ENCODE data around the gene RNF26. TPM values are rescaled to one million over a fixed set of nuclear protein-coding genes. Genes with fewer than 3 reads are reported as not detected.

Gene RNF26
- total and polyA plus RNA-seq, 2 of the 4 experiments (the other 2 are of a cell fraction) = 3.4 to 36.7 TPM

DNA sequence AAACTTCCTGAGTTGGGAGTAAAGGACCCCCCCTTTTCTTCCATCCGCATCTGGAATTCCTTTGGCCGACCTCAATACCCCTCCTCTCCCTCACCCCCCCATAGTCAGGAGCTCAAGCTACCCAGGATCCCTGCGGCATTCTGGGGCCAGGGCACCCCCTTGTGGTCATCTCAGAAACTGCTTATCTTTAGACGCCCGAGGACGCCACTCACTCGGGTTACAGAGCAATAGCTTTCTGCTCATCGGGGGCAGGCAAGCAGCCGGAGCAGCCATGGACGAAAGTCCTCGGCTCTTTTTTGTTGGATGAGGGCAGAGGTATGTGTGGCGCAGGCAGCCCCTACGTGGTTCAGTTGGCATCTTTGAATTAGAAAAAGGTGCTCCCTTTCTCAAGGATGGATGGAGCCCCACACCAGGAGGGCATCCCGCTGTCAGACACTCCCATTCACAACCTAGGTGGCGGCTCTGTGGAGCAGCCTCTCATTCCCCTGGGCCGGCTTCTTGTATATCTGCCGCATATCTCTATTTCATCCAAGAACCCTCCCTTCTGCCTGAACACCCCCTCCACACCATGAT, 4.1 kb downstream of the RNF26 start (continued):
- TF ChIP-seq CTCF (conservative IDR thresholded peaks at IDR 0.05; ENCODE audit: low read depth, low read length) = peak; percentile 95

Data from IMR-90 (cell line).